OCI-LY3 (cell line): ENCODE data around the gene EXOC4.

ENCODE experiments used
- H2AFZ ChIP-seq: fragments of 200-600, 300-600 bp; shearing (Covaris generic); 2 replicates; pipeline ENCODE4 v1.6.0; 2014; ENCODE audit warnings: antibody characterized with exemption, low read depth, low read length
- H3K27ac ChIP-seq: fragments of 200-600, 300-600 bp; sonication (generic); 2 replicates; pipeline ENCODE4 v1.5.1; 2014; ENCODE audit warnings: mild to moderate bottlenecking, low read length, moderate library complexity, mixed read lengths
- H3K27me3 ChIP-seq: fragments of 200-600, 300-600 bp; sonication (generic); 2 replicates; pipeline ENCODE4 v1.6.1; 2014; ENCODE audit warnings: low read depth, low read length, mixed read lengths
- H3K36me3 ChIP-seq: fragments of 200-600, 300-600 bp; sonication (generic); replicated peaks from 2 replicates; pipeline ENCODE3; 2014; ENCODE audit warnings: low read depth, low read length, mixed read lengths
- H3K4me1 ChIP-seq: fragments of 300-600, 200-600 bp; sonication (generic); 2 replicates; pipeline ENCODE4 v1.6.1; 2014; ENCODE audit warnings: low read length, mixed read lengths
- H3K4me2 ChIP-seq: fragments of 200-600, 300-600 bp; sonication (generic); 2 replicates; pipeline ENCODE4 v1.6.1; 2014; ENCODE audit warnings: low read length, mixed read lengths
- H3K4me3 ChIP-seq: fragments of 300-600, 200-600 bp; sonication (generic); 2 replicates; pipeline ENCODE4 v1.5.1; 2014; ENCODE audit warnings: antibody characterized with exemption, mild to moderate bottlenecking, low read length, moderate library complexity
- H3K79me2 ChIP-seq: fragments of 300-600, 200-600 bp; shearing (Covaris generic); 2 replicates; pipeline ENCODE4 v1.6.1; 2014; ENCODE audit warnings: mild to moderate bottlenecking, low read length, mixed read lengths
- H3K9ac ChIP-seq: fragments of 300-600, 200-600 bp; shearing (Covaris generic); 2 replicates; pipeline ENCODE4 v1.6.0; 2014; ENCODE audit warnings: mild to moderate bottlenecking, low read length, moderate library complexity
- H3K9me3 ChIP-seq: fragments of 200-600, 300-600 bp; shearing (Covaris generic); 2 replicates; pipeline ENCODE4 v1.6.1; 2014; ENCODE audit warnings: low read length, mixed read lengths; ENCODE audit not compliant: insufficient read depth
- H4K20me1 ChIP-seq: fragments of 200-600, 300-600 bp; sonication (generic); 2 replicates; pipeline ENCODE4 v1.6.1; 2016; ENCODE audit warnings: low read length, mixed read lengths; ENCODE audit not compliant: insufficient read depth
- EZH2phosphoT487 ChIP-seq: fragments of 200-600 bp; shearing (Covaris generic); IDR thresholded peaks from 2 replicates; pipeline ENCODE4 v1.6.1; 2018; ENCODE audit warnings: antibody characterized with exemption, mixed run types, low read depth
- TF ChIP-seq, protein P1 (sequence below): fragments of 200-600, 300-600 bp; sonication (generic); IDR thresholded peaks from 2 replicates; pipeline ENCODE4 v1.5.1; 2014; ENCODE audit warnings: antibody characterized with exemption, low read length, low read depth

Gene EXOC4

DNA sequence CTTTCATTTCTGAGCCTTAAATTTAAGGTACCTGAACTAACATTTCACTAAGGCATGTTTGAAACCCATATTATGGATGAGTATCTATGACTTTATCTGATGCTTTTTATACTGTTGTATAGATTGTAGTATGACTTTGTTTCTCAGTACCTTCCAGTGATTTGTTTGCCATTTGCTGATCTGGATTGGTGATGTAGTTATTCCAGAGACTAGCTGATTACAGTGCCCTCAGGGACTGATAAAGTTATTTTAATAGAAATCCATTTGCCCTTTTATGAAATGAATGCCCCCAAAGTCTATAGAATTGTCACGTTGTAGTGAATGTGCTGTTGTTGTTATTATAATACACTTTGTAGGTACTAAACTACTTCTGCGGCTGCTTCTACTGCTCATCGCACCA, 488.8 kb downstream of the EXOC4 start:
- Histone ChIP-seq H4K20me1 (no peaks in the 10 kb centered on the region), H2AFZ (no peak overlapping the region), H3K4me2 (no peak overlapping the region), H3K9me3 (no peaks in the 10 kb centered on the region), H3K27ac (no peak overlapping the region), H3K36me3 (no peaks in the 10 kb centered on the region), H3K79me2 (no peaks in the 10 kb centered on the region), H3K4me3 (no peak overlapping the region), H3K4me1 (peaks cover 6% of the 10 kb centered on the region), H3K9ac (no peak overlapping the region), H3K27me3 (no peaks in the 10 kb centered on the region)
- no peak for TF ChIP-seq EZH2phosphoT487
- TF ChIP-seq, protein P1, sequence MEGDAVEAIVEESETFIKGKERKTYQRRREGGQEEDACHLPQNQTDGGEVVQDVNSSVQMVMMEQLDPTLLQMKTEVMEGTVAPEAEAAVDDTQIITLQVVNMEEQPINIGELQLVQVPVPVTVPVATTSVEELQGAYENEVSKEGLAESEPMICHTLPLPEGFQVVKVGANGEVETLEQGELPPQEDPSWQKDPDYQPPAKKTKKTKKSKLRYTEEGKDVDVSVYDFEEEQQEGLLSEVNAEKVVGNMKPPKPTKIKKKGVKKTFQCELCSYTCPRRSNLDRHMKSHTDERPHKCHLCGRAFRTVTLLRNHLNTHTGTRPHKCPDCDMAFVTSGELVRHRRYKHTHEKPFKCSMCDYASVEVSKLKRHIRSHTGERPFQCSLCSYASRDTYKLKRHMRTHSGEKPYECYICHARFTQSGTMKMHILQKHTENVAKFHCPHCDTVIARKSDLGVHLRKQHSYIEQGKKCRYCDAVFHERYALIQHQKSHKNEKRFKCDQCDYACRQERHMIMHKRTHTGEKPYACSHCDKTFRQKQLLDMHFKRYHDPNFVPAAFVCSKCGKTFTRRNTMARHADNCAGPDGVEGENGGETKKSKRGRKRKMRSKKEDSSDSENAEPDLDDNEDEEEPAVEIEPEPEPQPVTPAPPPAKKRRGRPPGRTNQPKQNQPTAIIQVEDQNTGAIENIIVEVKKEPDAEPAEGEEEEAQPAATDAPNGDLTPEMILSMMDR, result no peak

DNA sequence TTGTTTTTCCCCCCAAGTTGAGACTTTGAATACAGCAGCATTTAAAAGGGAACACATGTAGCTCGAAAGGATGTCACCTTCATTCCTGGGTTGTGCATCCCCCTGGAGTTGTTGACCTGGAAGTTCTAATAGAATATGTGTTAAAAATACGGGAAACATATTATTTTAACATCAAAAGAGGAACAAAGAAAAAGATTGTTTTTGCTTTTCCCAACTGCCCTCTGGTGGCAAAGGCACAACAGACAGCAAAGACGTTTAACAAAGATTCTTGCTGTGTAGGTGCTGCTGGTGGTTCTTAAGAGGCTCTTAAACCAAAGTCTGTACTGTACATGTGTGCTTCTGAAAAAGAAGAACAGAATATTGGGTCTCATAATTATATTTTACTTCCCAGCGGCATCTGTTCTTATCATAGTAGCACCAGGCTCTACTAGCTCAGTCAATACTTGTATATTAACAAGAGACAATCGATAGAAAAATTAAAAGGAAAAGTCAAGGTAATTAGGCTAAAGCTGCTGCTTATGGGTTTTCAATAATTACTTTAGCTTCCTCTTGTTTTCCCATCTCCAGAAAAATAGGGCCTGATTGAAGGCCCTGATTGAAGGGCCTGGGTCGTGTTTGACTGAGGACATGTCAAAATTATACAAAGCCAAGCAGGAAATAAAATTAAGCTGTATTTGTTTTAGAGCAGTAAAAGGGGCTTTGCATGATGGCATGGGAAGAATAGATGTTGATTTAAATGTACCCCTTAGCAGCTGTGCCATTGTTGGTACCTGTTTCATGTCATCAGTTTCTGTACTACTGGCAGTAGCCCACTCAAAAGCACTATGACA, 490.0 kb downstream of the EXOC4 start:
- H3K79me2 ChIP-seq, result no peaks in the 10 kb centered on the region
- no peaks in the 10 kb centered on the region for H4K20me1 ChIP-seq
- peaks cover 6% of the 10 kb centered on the region for H3K4me1 ChIP-seq
- H3K36me3 ChIP-seq, result no peaks in the 10 kb centered on the region
- H3K4me3 ChIP-seq, result peak overlapping the region; percentile 41; the same call in 1 of the 2 replicates
- H3K4me2 ChIP-seq, result peak overlapping the region; percentile 50
- TF ChIP-seq EZH2phosphoT487, result no peak
- TF ChIP-seq, protein P1, result peak; percentile 69
- H3K9ac ChIP-seq, result no peak overlapping the region
- no peaks in the 10 kb centered on the region for H3K9me3 ChIP-seq
- H3K27me3 ChIP-seq, result no peaks in the 10 kb centered on the region
- H3K27ac ChIP-seq, result no peak overlapping the region
- H2AFZ ChIP-seq, result no peak overlapping the region

DNA sequence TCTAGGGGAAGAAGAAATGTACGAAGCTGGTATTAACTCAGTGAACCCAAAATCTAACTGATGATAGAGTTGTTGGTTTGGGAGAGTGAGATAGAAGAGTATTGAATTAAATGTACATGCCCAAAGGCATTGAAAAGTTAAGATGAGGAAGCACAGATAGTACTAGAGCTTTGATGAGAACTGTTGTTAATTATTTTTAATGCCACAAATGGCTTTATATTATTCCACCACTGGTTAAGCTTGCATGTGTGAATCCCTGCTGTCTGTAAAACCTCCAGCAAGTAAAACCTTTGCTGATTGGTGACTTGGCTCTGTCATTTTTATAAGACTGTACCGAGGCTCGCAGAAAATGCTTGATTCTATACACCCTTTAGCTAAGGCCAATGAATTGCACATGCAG, 491.6 kb downstream of the EXOC4 start:
- H3K27ac ChIP-seq, result no peak overlapping the region

DNA sequence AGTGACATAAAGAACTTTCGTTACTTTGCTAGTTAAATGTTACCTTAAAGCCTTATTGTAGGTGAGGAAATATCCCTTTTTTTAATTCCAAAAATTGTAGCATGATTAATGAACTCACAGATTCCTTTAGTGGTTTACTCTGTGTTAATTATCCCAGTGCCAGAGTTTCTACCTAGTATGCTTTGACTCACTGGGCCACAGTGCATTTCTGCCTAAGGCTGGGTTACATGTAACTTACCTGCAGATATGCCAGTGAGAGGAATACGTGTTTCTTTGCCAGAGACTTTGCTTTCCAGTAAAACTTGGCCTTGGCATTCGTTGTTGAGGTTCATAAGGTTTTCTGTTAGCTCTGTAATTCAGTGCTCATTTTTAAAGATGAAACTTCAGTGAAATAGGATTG, 493.4 kb downstream of the EXOC4 start:
- TF ChIP-seq, protein P1, result no peak
- no peak for TF ChIP-seq EZH2phosphoT487
- no peak overlapping the region for H2AFZ ChIP-seq
- no peaks in the 10 kb centered on the region for H3K36me3 ChIP-seq
- no peak overlapping the region for H3K4me2 ChIP-seq
- no peak overlapping the region for H3K4me3 ChIP-seq
- no peaks in the 10 kb centered on the region for H3K27me3 ChIP-seq
- H3K4me1 ChIP-seq, result peaks cover 6% of the 10 kb centered on the region
- H3K9ac ChIP-seq, result no peak overlapping the region
- H3K79me2 ChIP-seq, result no peaks in the 10 kb centered on the region
- H4K20me1 ChIP-seq, result no peaks in the 10 kb centered on the region
- no peaks in the 10 kb centered on the region for H3K9me3 ChIP-seq
- H3K27ac ChIP-seq, result no peak overlapping the region

More for the DNA sequence above, 491.6 kb downstream of the EXOC4 start:
- Histone ChIP-seq H2AFZ (no peak overlapping the region), H3K4me3 (no peak overlapping the region), H3K9me3 (no peaks in the 10 kb centered on the region), H3K27me3 (no peaks in the 10 kb centered on the region), H3K79me2 (no peaks in the 10 kb centered on the region), H3K36me3 (no peaks in the 10 kb centered on the region), H4K20me1 (no peaks in the 10 kb centered on the region), H3K4me2 (no peak overlapping the region), H3K9ac (no peak overlapping the region), H3K4me1 (peaks cover 6% of the 10 kb centered on the region)
- no peak for TF ChIP-seq EZH2phosphoT487
- TF ChIP-seq, protein P1, result no peak
